A673 (cell line): ENCODE results near the gene SH3TC1.

Experiments
- EZH2 ChIP-seq: fragments of 200-600 bp; sonication (generic); IDR thresholded peaks from 2 replicates; pipeline ENCODE4 v1.6.1; 2017; ENCODE audit warnings: borderline replicate concordance, low read depth, mild to moderate bottlenecking, mixed read lengths, antibody characterized with exemption, low read length; ENCODE audit not compliant: poor library complexity, severe bottlenecking
- TF ChIP-seq, protein P1 (sequence below): fragments of 300-800, 200-600 bp; sonication (generic); conservative IDR thresholded peaks from 2 replicates; pipeline ENCODE4 v1.5.1; 2017; ENCODE audit warnings: low read depth, mild to moderate bottlenecking, antibody characterized with exemption, low read length, moderate library complexity, mixed read lengths

DNA sequence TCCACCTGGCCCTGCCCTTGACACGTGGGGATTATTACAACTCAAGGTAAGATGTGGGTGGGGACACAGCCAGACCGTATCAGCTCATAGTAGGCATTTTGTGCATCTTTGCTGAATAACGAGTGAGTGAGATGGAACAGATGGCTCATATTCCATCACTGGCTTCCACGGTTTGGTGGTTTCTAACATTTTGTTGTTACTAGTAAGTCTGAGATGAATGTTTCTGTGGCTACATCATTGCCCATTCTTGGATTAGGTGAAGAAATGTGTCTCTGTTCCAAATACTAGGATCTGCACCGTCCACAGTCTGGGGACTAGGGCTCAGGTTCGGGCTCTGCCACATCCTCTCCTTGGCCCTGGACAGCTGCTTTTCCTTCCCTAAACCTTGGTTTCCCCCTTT lies 44.0 kb upstream of the SH3TC1 start:
- TF ChIP-seq, protein P1, sequence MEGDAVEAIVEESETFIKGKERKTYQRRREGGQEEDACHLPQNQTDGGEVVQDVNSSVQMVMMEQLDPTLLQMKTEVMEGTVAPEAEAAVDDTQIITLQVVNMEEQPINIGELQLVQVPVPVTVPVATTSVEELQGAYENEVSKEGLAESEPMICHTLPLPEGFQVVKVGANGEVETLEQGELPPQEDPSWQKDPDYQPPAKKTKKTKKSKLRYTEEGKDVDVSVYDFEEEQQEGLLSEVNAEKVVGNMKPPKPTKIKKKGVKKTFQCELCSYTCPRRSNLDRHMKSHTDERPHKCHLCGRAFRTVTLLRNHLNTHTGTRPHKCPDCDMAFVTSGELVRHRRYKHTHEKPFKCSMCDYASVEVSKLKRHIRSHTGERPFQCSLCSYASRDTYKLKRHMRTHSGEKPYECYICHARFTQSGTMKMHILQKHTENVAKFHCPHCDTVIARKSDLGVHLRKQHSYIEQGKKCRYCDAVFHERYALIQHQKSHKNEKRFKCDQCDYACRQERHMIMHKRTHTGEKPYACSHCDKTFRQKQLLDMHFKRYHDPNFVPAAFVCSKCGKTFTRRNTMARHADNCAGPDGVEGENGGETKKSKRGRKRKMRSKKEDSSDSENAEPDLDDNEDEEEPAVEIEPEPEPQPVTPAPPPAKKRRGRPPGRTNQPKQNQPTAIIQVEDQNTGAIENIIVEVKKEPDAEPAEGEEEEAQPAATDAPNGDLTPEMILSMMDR = no peak
- TF ChIP-seq EZH2 = no peak
